ENCODE results near the gene DSTN.

GRCh38 chr20:17573463-17573862 lies 3.6 kb downstream of the DSTN start:
- TF ChIP-seq CTCF (conservative IDR thresholded peaks at IDR 0.05; ENCODE audit: low read depth, low read length) (no peak), MXI1 (IDR thresholded peaks at IDR 0.05; ENCODE audit: borderline replicate concordance, low read depth, low read length) (no peak), USF2 (IDR thresholded peaks at IDR 0.05; ENCODE audit: low read depth, low read length) (no peak), POLR2A (IDR thresholded peaks at IDR 0.05; ENCODE audit: low read depth, low read length) (no peak), RAD21 (IDR thresholded peaks at IDR 0.05; ENCODE audit: low read length) (no peak), RFX5 (IDR thresholded peaks at IDR 0.05; ENCODE audit: low read depth, low read length) (no peak), SMC3 (IDR thresholded peaks at IDR 0.05; ENCODE audit: low read depth, low read length) (no peak), CEBPB (IDR thresholded peaks at IDR 0.05; ENCODE audit: low read depth, low read length) (no peak), RCOR1 (IDR thresholded peaks at IDR 0.05; ENCODE audit: insufficient replicate concordance, low read length) (no peak), CHD1 (IDR thresholded peaks at IDR 0.05; ENCODE audit: low read depth, low read length) (no peak), MAFK (IDR thresholded peaks at IDR 0.05; ENCODE audit: low read depth, low read length) (no peak), BHLHE40 (IDR thresholded peaks at IDR 0.05; ENCODE audit: low read depth, low read length) (no peak), FOS (IDR thresholded peaks at IDR 0.05; ENCODE audit: low read depth, low read length) (no peak)
